ENCODE measurements around the gene SLC16A10. TPM values are rescaled to one million over a fixed set of nuclear protein-coding genes. Genes with fewer than 3 reads are reported as not detected.

The SLC16A10 gene
- total and polyA plus RNA-seq, 7 donors = under 0.01 to 1.2 (median 0.83) TPM

GRCh38 chr6:111173946-111174345 lies 86.6 kb downstream of the SLC16A10 start:
- Histone ChIP-seq H3K4me1 (no peaks in the 10 kb centered on the region), H3K27me3 (no peaks in the 10 kb centered on the region), H3K27ac (no peak overlapping the region), H3K9me3 (no peaks in the 10 kb centered on the region), H3K36me3 (no peaks in the 10 kb centered on the region), H3K4me3 (no peak overlapping the region)
- DNase-seq = no peak
- intact Hi-C loops (cut with DNase I) = no loop called here
- 53 to 82% methylated on average over 3 of the region's 3 CpGs for WGBS, 2 donors
- TF ChIP-seq EP300 (IDR thresholded peaks at IDR 0.05) (no peak), CTCF (IDR thresholded peaks at IDR 0.05) (no peak), POLR2A (IDR thresholded peaks at IDR 0.05) (no peak), POLR2AphosphoS5 (IDR thresholded peaks at IDR 0.05) (no peak)

DNA sequence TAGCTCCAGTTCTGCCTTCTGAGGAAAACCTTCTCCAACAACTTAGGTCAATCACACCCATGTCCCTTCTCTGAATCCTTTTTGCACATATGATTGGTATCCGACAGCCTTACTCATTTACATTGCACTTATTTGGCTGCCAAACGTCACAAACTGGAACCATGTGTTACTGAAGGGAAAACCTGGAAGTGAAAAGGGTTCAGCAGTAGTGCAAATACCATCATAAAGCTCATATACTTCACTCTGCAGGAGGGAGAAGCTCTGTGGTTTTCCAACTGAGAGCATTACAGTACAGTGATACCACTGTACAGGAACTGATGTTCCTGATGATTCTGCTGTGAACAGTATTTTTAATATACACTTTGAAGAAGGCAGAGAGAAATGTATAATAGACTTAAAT lies 87.8 kb downstream of the SLC16A10 start:
- no peak for TF ChIP-seq EP300 (IDR thresholded peaks at IDR 0.05)
- no peak for TF ChIP-seq CTCF (IDR thresholded peaks at IDR 0.05)
- TF ChIP-seq POLR2A (IDR thresholded peaks at IDR 0.05) = no peak
- TF ChIP-seq POLR2AphosphoS5 (IDR thresholded peaks at IDR 0.05) = no peak
- intact Hi-C loops (cut with DNase I) = no loop called here
- Histone ChIP-seq H3K36me3 (no peaks in the 10 kb centered on the region), H3K4me3 (no peak overlapping the region), H3K4me1 (no peaks in the 10 kb centered on the region), H3K9me3 (no peaks in the 10 kb centered on the region), H3K27ac (no peak overlapping the region), H3K27me3 (no peaks in the 10 kb centered on the region)
- no peak for DNase-seq
- 63 to 66% methylated on average over 2 of the region's 2 CpGs for WGBS, 2 donors

GRCh38 chr6:111176038-111176759 lies 88.9 kb downstream of the SLC16A10 start:
- 68 to 92% methylated on average over 2 of the region's 2 CpGs for WGBS, 2 donors
- no peak overlapping the region for H3K27ac ChIP-seq

DNA sequence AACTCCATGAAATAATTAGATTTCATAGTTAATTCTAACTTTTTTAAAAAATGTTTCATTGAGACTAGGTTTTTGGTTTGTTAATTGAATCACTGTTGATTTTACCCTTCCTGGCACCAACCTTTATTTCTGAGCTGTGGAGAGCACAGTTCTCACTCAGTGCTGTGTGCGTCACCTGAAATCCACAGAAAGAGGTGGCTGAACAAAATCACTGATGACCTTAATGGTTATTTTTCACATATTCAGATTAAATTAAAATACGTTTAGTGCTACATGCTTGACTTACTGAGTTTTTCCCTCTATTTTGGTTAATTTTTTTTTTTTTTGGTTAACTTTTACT lies 89.4 kb downstream of the SLC16A10 start:
- TF ChIP-seq EP300 (IDR thresholded peaks at IDR 0.05) = no peak
- no peak for TF ChIP-seq POLR2A (IDR thresholded peaks at IDR 0.05)
- TF ChIP-seq CTCF (IDR thresholded peaks at IDR 0.05) = no peak
- TF ChIP-seq POLR2AphosphoS5 (IDR thresholded peaks at IDR 0.05) = no peak
- Histone ChIP-seq H3K36me3 (no peaks in the 10 kb centered on the region), H3K4me3 (no peak overlapping the region), H3K9me3 (no peaks in the 10 kb centered on the region), H3K27ac (no peak overlapping the region), H3K4me1 (no peaks in the 10 kb centered on the region), H3K27me3 (no peaks in the 10 kb centered on the region)
- intact Hi-C loops (cut with DNase I) = no loop called here
- no peak for DNase-seq
- 93 to 96% methylated on average over 2 of the region's 2 CpGs for WGBS, 2 donors

More at GRCh38 chr6:111176038-111176759, 88.9 kb downstream of the SLC16A10 start:
- Histone ChIP-seq H3K9me3 (no peaks in the 10 kb centered on the region), H3K4me1 (no peaks in the 10 kb centered on the region), H3K27me3 (no peaks in the 10 kb centered on the region), H3K4me3 (no peak overlapping the region), H3K36me3 (no peaks in the 10 kb centered on the region)
- DNase-seq = no peak
- intact Hi-C loops (cut with DNase I) = no loop called here
- TF ChIP-seq POLR2A (IDR thresholded peaks at IDR 0.05) (no peak), POLR2AphosphoS5 (IDR thresholded peaks at IDR 0.05) (no peak), EP300 (IDR thresholded peaks at IDR 0.05) (no peak), CTCF (IDR thresholded peaks at IDR 0.05) (no peak)

- intact Hi-C loops (cut with DNase I) = no loop called here
Observed at GRCh38 chr6:111177131-111177530, 89.8 kb downstream of the SLC16A10 start.

More at GRCh38 chr6:111177131-111177530, 89.8 kb downstream of the SLC16A10 start:
- TF ChIP-seq POLR2A (IDR thresholded peaks at IDR 0.05) = no peak
- no peak for TF ChIP-seq EP300 (IDR thresholded peaks at IDR 0.05)
- Histone ChIP-seq H3K27ac (no peak overlapping the region), H3K4me3 (no peak overlapping the region), H3K27me3 (no peaks in the 10 kb centered on the region), H3K4me1 (no peaks in the 10 kb centered on the region), H3K36me3 (no peaks in the 10 kb centered on the region), H3K9me3 (no peaks in the 10 kb centered on the region)
- 93% methylated on average over 6 of the region's 6 CpGs for WGBS, 2 donors
- DNase-seq = no peak

All from sigmoid colon (tissue), 7 donors.